ENCODE measurements around the gene PTPRD. TPM values are rescaled to one million over a fixed set of nuclear protein-coding genes. Genes with fewer than 3 reads are reported as not detected.

PTPRD gene
- total RNA-seq, 2 experiments from 2014 or later: 0.03 TPM; not detected in 1

DNA sequence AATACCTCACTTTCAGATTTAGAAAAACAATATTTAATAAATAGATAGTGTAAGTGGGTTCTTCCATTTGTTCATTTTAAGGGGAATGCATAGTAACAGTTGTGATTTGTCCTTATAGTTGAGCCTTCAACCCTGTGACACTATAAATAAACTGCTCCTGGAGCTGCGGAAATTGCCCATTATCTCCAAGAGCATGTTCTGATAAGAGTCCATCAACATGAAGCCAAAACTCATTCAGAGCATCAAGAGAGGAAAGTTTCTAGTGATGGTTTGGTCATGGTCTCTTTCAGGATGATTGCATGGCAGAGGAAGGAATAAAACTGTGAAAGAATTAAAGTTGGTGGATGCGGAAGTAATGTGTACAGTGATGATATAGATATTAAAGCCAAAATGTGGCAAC, 2041.2 kb downstream of the PTPRD start:
- BruUV-seq (replicated peaks): no TSS peak
- Histone ChIP-seq H4K20me1 (ENCODE audit: insufficient read depth, low read length) (no peaks in the 10 kb centered on the region), H3K9me2 (ENCODE audit: insufficient read depth, low read length) (no peaks in the 10 kb centered on the region)

DNA sequence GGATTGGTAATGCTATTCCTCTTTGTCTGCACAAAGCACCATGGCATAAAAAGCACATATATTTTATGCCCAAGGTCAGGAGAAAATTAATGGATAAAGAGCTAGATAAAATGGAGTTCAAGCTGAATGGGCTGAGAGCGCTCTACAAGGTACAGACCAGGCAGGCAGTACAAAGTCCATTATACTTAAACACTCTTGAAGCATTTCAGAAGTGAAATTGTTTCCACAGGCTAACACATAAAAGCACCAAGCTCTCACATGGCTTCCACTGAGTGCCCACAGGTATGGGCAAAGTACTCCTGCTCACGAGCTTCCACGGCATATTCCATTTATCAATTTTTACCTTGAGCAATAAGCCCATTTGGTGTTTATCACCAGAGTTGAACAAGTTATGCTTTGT, 2042.0 kb downstream of the PTPRD start:
- Histone ChIP-seq H3K4me3 (ENCODE audit: low read depth, low read length, poor library complexity, severe bottlenecking) (no peak overlapping the region), H3K79me2 (ENCODE audit: insufficient read depth, low read depth, low read length) (no peaks in the 10 kb centered on the region), H3K9me3 (ENCODE audit: low read length) (no peaks in the 10 kb centered on the region), H3K9me2 (ENCODE audit: insufficient read depth, low read length) (no peaks in the 10 kb centered on the region), H2AFZ (ENCODE audit: low read length) (no peak overlapping the region), H3K36me3 (ENCODE audit: insufficient read depth, low read length) (no peaks in the 10 kb centered on the region), H3K4me2 (ENCODE audit: low read length) (no peak overlapping the region), H3K27ac (ENCODE audit: low read depth, low read length, poor library complexity, severe bottlenecking) (no peak overlapping the region), H3K4me1 (ENCODE audit: insufficient read depth, low read length, poor library complexity, severe bottlenecking) (no peaks in the 10 kb centered on the region), H4K20me1 (ENCODE audit: insufficient read depth, low read length) (no peaks in the 10 kb centered on the region)
- DNase-seq (ENCODE audit: low spot score): no peak
- ChIA-PET CTCF (ENCODE audit: unreplicated experiment) (no interaction called here), POLR2A (no interaction called here)
- intact Hi-C loops (cut with micrococcal nuclease; ENCODE audit: unreplicated experiment): no loop called here
- TF ChIP-seq EZH2phosphoT487 (IDR thresholded peaks at IDR 0.05; ENCODE audit: borderline replicate concordance, low read depth, low read length): no peak
- TF ChIP-seq, protein P1, sequence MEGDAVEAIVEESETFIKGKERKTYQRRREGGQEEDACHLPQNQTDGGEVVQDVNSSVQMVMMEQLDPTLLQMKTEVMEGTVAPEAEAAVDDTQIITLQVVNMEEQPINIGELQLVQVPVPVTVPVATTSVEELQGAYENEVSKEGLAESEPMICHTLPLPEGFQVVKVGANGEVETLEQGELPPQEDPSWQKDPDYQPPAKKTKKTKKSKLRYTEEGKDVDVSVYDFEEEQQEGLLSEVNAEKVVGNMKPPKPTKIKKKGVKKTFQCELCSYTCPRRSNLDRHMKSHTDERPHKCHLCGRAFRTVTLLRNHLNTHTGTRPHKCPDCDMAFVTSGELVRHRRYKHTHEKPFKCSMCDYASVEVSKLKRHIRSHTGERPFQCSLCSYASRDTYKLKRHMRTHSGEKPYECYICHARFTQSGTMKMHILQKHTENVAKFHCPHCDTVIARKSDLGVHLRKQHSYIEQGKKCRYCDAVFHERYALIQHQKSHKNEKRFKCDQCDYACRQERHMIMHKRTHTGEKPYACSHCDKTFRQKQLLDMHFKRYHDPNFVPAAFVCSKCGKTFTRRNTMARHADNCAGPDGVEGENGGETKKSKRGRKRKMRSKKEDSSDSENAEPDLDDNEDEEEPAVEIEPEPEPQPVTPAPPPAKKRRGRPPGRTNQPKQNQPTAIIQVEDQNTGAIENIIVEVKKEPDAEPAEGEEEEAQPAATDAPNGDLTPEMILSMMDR (conservative IDR thresholded peaks at IDR 0.05; ENCODE audit: low read length): no peak
- no TSS peak for BruUV-seq (replicated peaks)

More for the DNA sequence above, 2041.2 kb downstream of the PTPRD start:
- Histone ChIP-seq H3K4me1 (ENCODE audit: insufficient read depth, low read length, poor library complexity, severe bottlenecking) (no peaks in the 10 kb centered on the region), H3K79me2 (ENCODE audit: insufficient read depth, low read depth, low read length) (no peaks in the 10 kb centered on the region), H3K9me3 (ENCODE audit: low read length) (no peaks in the 10 kb centered on the region), H3K4me3 (ENCODE audit: low read depth, low read length, poor library complexity, severe bottlenecking) (no peak overlapping the region), H2AFZ (ENCODE audit: low read length) (no peak overlapping the region), H3K27ac (ENCODE audit: low read depth, low read length, poor library complexity, severe bottlenecking) (no peak overlapping the region), H3K36me3 (ENCODE audit: insufficient read depth, low read length) (no peaks in the 10 kb centered on the region), H3K4me2 (ENCODE audit: low read length) (no peak overlapping the region)
- no peak for TF ChIP-seq EZH2phosphoT487 (IDR thresholded peaks at IDR 0.05; ENCODE audit: borderline replicate concordance, low read depth, low read length)
- TF ChIP-seq, protein P1 (conservative IDR thresholded peaks at IDR 0.05; ENCODE audit: low read length): no peak
- DNase-seq (ENCODE audit: low spot score): no peak
- POLR2A ChIA-PET: no interaction called here
- CTCF ChIA-PET (ENCODE audit: unreplicated experiment): no interaction called here
- intact Hi-C loops (cut with micrococcal nuclease; ENCODE audit: unreplicated experiment): no loop called here

DNA sequence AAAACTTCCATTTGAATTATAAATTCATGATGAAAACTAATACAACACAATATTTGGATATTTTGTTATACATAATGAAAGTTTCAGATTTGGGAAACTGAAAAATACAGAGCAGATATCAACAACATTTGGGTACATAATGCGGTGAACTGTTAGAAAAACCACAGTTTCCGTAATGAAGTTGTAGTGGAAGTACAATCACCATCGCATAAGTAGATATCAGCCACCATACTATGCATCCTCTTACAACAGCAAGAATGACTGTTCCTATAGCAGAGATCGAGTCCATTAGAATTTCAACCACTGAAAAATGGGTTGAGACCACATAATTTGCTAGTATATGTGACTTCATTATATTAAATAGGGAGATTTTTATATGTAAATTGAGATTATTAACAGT, 2043.0 kb downstream of the PTPRD start:
- Histone ChIP-seq H3K4me3 (ENCODE audit: low read depth, low read length, poor library complexity, severe bottlenecking) (no peak overlapping the region), H4K20me1 (ENCODE audit: insufficient read depth, low read length) (no peaks in the 10 kb centered on the region), H3K9me3 (ENCODE audit: low read length) (no peaks in the 10 kb centered on the region), H3K36me3 (ENCODE audit: insufficient read depth, low read length) (no peaks in the 10 kb centered on the region), H3K4me1 (ENCODE audit: insufficient read depth, low read length, poor library complexity, severe bottlenecking) (no peaks in the 10 kb centered on the region), H2AFZ (ENCODE audit: low read length) (no peak overlapping the region), H3K4me2 (ENCODE audit: low read length) (no peak overlapping the region), H3K27ac (ENCODE audit: low read depth, low read length, poor library complexity, severe bottlenecking) (no peak overlapping the region), H3K9me2 (ENCODE audit: insufficient read depth, low read length) (no peaks in the 10 kb centered on the region), H3K79me2 (ENCODE audit: insufficient read depth, low read depth, low read length) (no peaks in the 10 kb centered on the region)
- intact Hi-C loops (cut with micrococcal nuclease; ENCODE audit: unreplicated experiment): no loop called here
- TF ChIP-seq EZH2phosphoT487 (IDR thresholded peaks at IDR 0.05; ENCODE audit: borderline replicate concordance, low read depth, low read length): no peak
- TF ChIP-seq, protein P1 (conservative IDR thresholded peaks at IDR 0.05; ENCODE audit: low read length): no peak
- no peak for DNase-seq (ENCODE audit: low spot score)
- ChIA-PET POLR2A (no interaction called here), CTCF (ENCODE audit: unreplicated experiment) (no interaction called here)
- BruUV-seq (replicated peaks): no TSS peak

All from OCI-LY7 (cell line).